ENCODE data around the gene ZNF487. TPM values are rescaled to one million over a fixed set of nuclear protein-coding genes. Genes with fewer than 3 reads are reported as not detected.

The ZNF487 gene
- total and polyA plus RNA-seq, 2 donors = 10.5 to 18.1 TPM

DNA sequence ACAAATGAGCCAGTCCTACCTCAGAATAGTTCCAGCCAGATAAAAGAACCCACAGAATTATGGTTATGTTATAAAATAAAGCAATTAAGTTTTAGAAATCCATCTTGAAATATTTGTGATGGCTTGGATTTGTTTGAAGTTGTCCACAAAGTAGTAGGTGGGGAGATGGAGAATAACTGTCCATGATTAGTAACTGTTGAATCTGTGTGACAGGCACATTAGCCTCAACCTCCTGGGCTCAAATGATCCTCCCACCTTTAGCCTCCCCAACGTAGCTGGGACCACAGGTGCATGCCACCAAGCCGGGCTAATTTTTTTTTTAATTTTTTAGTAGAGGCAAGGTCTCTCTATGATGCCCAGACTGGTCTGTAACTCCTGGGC is 38.0 kb upstream of the ZNF487 start:
- Histone ChIP-seq H3K4me3 (ENCODE audit: low read depth, low read length) (no peak overlapping the region), H3K27ac (ENCODE audit: low read depth) (no peak overlapping the region), H3K4me1 (ENCODE audit: insufficient read depth) (no peaks in the 10 kb centered on the region), H3K36me3 (ENCODE audit: insufficient read depth) (no peaks in the 10 kb centered on the region)
- no peak for DNase-seq (ENCODE audit: extremely low spot score)
- WGBS = 75% methylated on average over 2 of the region's 2 CpGs

DNA sequence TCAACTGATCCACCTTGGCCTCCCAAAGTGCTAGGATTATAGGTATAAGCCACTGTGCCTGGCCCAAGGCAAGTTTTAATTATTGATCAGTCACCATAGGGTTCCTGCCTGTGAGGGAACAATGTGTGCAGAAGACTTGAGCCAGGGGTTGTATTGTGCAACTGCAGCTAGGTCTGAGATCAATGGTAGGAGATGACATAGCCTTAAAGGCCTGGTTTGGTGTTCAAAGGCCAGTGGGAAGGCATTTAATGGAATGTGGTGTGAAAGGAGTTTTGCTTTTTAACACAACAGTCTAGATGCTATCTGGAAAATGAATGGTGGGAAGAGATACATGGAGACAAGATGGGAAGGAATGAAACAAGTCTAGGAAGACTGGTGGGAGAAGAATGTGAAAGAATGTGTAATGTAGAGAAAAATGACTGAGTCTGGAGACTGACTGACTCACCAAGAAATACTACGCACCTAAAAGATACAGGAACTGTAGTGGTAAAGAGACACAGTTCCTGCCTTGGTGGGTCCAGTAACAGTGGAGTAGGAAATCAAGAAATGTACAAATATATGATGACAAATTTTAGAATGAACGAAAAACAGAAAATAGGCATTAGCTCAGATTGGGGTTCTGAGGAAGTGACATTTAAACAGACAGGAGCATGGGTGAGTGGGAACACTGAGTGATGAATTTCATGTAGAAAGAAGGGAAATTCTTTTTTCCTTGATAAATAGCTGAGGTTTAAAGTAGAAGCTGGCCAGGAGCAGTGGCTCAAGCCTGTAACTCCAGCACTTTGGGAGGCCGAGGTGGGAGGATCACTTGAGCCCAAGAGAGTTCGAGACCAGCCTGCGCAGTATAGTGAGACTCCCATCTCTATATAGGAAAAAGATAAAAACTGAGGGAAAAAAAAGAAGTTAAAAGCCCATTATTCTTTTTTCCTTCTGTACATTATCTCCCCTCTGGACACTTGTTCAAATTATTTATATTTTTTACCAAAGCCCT is 37.3 kb upstream of the ZNF487 start:
- H3K4me3 ChIP-seq (ENCODE audit: low read depth, low read length) = no peak overlapping the region
- H3K4me1 ChIP-seq (ENCODE audit: insufficient read depth) = peaks cover 2% of the 10 kb centered on the region
- DNase-seq (ENCODE audit: extremely low spot score) = no peak
- H3K27ac ChIP-seq (ENCODE audit: low read depth) = peak overlapping the region; percentile 5
- 89% methylated on average over 5 of the region's 5 CpGs for WGBS
- H3K36me3 ChIP-seq (ENCODE audit: insufficient read depth) = no peaks in the 10 kb centered on the region

DNA sequence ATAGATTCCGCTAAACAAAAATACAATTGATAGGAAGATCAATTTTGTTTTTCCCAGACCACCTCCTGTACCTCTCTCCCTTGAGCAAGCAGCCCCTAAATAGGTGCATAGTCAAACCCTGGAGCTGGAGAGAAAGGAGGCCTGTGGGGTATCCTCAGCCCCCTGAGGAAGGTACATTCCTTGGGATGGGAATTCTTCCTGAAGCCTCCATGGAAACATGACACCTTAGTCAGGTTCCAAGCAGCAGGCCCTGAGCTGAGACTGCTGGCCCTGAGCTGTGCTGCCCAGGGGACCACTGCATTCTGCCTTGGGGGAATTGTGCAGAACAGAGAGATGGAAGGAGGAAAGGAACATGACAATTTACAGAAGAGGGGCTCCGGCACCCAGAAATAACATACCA is 35.3 kb upstream of the ZNF487 start:
- Histone ChIP-seq H3K4me3 (ENCODE audit: low read depth, low read length) (no peak overlapping the region), H3K4me1 (ENCODE audit: insufficient read depth) (peaks cover 4% of the 10 kb centered on the region), H3K27ac (ENCODE audit: low read depth) (no peak overlapping the region), H3K36me3 (ENCODE audit: insufficient read depth) (no peaks in the 10 kb centered on the region)
- DNase-seq (ENCODE audit: extremely low spot score) = no peak
- 93% methylated on average over 2 of the region's 2 CpGs for WGBS

DNA sequence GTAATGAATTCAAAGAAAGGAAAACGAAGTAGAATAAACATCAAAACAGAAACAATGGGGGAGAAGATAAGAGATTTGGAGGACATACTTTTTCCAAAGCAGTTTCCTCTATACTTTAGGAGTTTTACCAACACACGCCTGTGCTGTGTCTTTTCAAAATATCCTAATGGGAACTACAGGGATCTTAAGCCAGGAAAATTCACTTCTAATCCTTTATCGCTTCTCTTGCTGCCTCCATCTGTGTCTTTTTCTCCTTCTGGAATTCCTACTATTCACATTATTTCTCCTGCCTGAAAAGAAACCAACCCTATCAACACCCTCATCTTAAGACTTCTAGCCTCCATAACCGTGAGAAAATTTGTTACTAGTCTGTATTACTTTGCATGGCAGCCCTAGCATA is 34.7 kb upstream of the ZNF487 start:
- Histone ChIP-seq H3K27ac (ENCODE audit: low read depth) (no peak overlapping the region), H3K4me3 (ENCODE audit: low read depth, low read length) (no peak overlapping the region), H3K4me1 (ENCODE audit: insufficient read depth) (peaks cover 4% of the 10 kb centered on the region), H3K36me3 (ENCODE audit: insufficient read depth) (no peaks in the 10 kb centered on the region)
- WGBS = 58% methylated on average over 4 of the region's 4 CpGs
- DNase-seq (ENCODE audit: extremely low spot score) = no peak

DNA sequence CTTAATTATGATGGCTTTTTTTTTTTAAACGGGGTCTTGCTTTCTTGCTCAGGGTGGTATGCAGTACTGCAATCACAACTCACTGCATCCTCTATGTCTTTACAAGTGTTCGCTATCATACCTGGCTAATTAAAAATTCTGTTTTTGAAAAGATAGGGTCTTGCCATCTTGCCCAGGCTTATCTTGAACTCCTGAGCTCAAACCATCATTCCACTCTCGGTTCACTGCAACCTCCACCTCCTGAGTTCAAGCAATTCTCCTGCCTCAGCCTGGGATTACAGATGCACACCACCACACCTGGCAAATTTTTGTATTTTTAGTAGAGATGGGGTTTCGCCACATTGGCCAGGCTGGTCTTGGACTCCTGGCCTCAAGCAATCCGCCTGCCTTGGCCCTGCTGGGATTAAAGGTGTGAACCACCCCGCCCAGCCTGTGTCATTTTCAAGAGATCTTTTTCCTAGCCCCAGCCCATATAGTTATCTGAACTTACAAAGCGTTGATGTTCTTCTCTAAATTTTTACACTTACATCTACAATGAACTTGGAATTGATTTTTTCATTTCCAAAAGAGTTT is 33.9 kb upstream of the ZNF487 start:
- peaks cover 4% of the 10 kb centered on the region for H3K4me1 ChIP-seq (ENCODE audit: insufficient read depth)

DNA sequence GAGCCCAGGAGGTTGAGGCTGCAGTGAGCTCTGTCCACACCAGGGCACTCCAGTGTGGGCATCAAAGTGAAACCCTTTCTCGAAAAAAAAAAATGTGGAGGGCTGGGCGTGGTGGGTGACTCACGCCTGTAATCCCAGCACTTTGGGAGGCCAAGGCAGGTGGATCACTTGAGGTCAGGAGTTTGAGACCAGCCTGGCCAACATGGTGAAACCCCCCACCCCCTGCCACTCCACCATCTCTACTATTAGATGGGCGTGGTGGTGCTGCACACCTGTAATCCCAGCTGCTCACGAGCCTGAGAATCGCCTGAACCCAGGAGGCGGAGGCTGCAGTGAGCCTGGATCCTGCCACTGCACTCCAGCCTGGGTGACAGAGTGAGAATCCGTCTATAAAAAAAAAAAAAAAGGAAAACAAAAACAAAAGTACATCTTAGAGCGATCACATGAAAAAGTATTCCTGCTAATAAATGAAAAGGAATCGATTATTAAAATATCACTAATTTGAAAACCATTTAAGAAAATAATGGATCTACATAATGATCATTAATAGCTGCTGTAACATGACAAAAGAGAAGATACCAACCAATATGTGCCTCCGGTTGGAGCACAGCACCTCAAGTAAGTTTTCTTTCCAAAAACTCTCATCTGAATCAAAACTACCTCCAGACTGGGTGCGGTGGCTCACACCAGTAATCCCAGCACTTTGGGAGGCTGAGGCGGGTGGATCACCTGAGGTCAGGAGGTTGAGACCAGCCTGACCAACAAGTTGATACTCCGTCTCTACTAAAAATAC is 32.8 kb upstream of the ZNF487 start:
- WGBS = 77% methylated on average over 14 of the region's 14 CpGs
- no peaks in the 10 kb centered on the region for H3K36me3 ChIP-seq (ENCODE audit: insufficient read depth)
- DNase-seq (ENCODE audit: extremely low spot score) = no peak
- H3K4me3 ChIP-seq (ENCODE audit: low read depth, low read length) = no peak overlapping the region
- H3K4me1 ChIP-seq (ENCODE audit: insufficient read depth) = peaks cover 4% of the 10 kb centered on the region
- no peak overlapping the region for H3K27ac ChIP-seq (ENCODE audit: low read depth)

More for the DNA sequence above, 33.9 kb upstream of the ZNF487 start:
- DNase-seq (ENCODE audit: extremely low spot score) = no peak
- 85% methylated on average over 7 of the region's 7 CpGs for WGBS
- Histone ChIP-seq H3K27ac (ENCODE audit: low read depth) (no peak overlapping the region), H3K4me3 (ENCODE audit: low read depth, low read length) (no peak overlapping the region), H3K36me3 (ENCODE audit: insufficient read depth) (no peaks in the 10 kb centered on the region)

DNA sequence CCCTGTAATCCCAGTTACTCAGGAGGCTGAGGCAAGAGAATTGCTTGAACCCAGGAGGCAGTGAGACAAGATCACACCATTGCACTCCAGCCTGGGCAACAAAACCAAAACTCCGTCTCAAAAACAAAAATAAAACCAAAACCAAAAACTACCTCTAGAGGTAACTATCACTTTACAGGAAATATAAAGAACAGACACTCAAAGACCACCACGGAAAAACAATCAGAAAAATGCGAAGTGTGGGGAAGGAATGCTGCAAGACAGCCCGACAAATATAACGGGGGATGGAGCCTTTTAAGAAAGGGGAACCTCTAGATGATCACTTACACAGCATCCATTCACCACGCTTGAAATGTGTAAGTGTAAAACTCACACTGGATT is 32.2 kb upstream of the ZNF487 start:
- H3K27ac ChIP-seq (ENCODE audit: low read depth) = no peak overlapping the region
- 71% methylated on average over 6 of the region's 6 CpGs for WGBS
- peaks cover 4% of the 10 kb centered on the region for H3K4me1 ChIP-seq (ENCODE audit: insufficient read depth)
- no peak overlapping the region for H3K4me3 ChIP-seq (ENCODE audit: low read depth, low read length)
- no peak for DNase-seq (ENCODE audit: extremely low spot score)
- no peaks in the 10 kb centered on the region for H3K36me3 ChIP-seq (ENCODE audit: insufficient read depth)

DNA sequence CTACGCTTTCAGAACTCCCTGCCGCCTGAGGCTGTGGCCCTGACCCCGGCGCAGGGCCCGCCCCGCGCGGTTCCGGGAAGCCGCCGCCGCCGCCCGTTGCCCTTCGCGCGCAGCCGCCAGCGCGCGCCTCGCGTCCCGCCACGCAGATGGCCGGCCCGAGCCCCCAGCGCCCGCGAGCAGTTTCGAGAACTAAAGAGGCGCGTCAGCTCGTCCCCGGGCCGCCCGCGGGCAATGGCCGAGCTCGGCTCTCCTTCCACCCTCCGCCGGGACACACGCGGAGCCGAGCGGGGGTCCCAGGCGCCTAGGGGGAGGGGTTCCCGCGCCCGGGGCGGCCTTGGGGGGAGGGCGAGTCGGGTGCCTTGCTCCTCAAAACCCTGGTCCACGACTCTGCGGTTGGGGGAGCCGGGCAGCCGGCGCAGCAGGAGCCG is 29.7 kb upstream of the ZNF487 start:
- H3K4me3 ChIP-seq (ENCODE audit: low read depth, low read length) = peak overlapping the region; percentile 91
- under 1% methylated on average over 59 of the region's 59 CpGs for WGBS
- H3K36me3 ChIP-seq (ENCODE audit: insufficient read depth) = no peaks in the 10 kb centered on the region
- H3K4me1 ChIP-seq (ENCODE audit: insufficient read depth) = peaks cover 4% of the 10 kb centered on the region
- peak overlapping the region; percentile 100 for H3K27ac ChIP-seq (ENCODE audit: low read depth)
- no peak for DNase-seq (ENCODE audit: extremely low spot score)

DNA sequence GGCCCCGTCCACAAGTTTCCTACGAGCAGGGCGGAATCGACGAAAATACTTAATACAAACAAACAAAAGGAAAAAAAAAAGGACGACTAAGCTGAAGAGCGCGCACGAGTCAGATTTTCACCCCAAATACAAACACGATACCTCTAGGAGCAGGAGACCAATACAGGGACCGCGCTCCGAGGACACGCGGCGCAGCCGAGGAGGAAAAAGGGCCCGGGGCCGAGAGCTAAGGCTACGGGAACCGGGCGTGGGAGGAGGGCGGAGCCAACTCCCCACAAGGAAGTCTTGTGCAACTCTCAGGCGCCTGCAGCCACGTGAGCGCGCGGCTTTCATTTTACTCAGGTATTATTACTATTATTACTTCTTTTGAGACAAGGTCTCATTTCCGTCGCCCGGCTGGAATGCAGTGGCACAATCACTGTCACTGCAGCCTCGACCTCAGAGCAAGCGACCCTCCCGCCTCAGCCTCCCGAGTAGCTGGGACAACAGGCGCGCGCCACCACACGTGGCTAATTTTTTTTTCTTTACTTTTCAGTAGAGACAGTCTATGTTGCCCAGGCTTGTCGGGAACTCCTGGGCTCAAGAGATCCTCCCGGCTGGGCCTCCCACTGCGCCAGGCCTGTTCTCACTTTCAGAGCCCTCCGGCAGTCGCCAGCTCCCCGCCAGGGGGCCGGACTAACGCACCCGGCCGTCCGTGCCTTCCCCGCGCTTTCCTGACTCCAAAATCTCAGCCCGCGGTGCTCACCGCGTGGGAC is 29.2 kb upstream of the ZNF487 start:
- DNase-seq (ENCODE audit: extremely low spot score) = peak; percentile 74
- peak overlapping the region; percentile 91 for H3K4me3 ChIP-seq (ENCODE audit: low read depth, low read length)
- H3K4me1 ChIP-seq (ENCODE audit: insufficient read depth) = peaks cover 4% of the 10 kb centered on the region
- H3K27ac ChIP-seq (ENCODE audit: low read depth) = peak overlapping the region; percentile 100
- under 1% methylated on average over 56 of the region's 56 CpGs for WGBS
- H3K36me3 ChIP-seq (ENCODE audit: insufficient read depth) = no peaks in the 10 kb centered on the region

DNA sequence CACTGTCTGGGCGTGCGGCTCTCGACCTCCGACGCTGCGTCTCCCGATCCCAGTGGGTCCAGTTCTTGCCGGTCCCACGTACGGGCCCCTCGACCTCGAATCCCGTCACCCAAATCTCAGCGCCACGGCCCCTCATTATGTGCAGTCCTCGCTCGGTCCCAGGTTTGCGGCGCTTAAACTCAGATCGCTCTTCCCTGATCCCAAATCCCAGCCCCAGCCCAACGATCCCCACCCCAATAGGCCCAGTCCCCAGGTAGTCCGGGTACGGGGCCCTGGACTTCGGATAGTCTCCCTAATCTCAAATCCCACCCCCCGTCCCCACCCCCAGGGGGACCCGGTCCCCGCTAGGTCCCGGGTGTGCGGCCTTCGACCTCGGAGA is 28.6 kb upstream of the ZNF487 start:
- H3K4me1 ChIP-seq (ENCODE audit: insufficient read depth) = peaks cover 4% of the 10 kb centered on the region
- H3K27ac ChIP-seq (ENCODE audit: low read depth) = peak overlapping the region; percentile 100
- H3K36me3 ChIP-seq (ENCODE audit: insufficient read depth) = no peaks in the 10 kb centered on the region
- H3K4me3 ChIP-seq (ENCODE audit: low read depth, low read length) = peak overlapping the region; percentile 91
- no peak for DNase-seq (ENCODE audit: extremely low spot score)
- WGBS = under 1% methylated on average over 31 of the region's 31 CpGs

DNA sequence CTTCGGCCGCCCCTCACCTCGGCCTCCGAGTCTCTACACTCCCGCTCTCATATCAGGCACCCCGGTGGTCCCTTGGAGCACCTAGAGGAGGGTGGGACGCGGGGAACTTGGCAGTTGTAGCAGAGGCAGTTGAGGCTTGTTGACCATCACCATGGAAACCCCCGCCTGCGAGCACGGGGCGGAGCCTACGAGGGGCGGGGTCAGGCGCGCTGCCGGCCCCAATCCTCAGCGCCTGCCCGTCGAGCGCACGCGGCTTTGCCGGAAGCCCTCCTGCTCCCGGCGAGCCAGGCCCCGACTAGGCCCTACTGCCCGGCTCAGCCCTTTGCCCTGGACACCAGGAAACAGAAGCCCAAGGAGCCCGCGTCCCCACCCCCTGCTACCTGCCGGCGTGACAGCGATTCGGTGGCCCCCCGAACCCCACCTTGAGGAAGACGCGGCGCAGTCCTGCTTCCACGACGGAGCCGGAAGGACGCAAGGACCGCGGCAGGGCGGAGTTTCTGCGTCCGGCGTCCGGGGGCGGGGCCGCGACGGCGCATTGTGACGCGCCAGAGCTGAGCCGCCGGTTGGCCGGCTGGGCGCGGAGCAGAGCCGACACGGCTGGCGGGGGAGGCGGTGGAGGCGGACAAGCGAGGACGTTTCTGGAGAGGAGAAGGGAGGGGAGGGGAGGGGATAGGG is 28.1 kb upstream of the ZNF487 start, which contains the start of gene HNRNPF:
Gene HNRNPF, minus strand, starts transcription at position 477 of the 675 bp plus-strand sequence. CDS start 21,302 bp downstream, outside the sequence.
- peak within 1 kb of the TSS; percentile 100 for H3K27ac ChIP-seq (ENCODE audit: low read depth)
- H3K36me3 ChIP-seq (ENCODE audit: insufficient read depth) = no peaks in the 10 kb centered on the region
- DNase-seq (ENCODE audit: extremely low spot score) = peak; percentile 91
- WGBS = under 1% methylated on average over 68 of the region's 68 CpGs
- peak within 1 kb of the TSS; percentile 91 for H3K4me3 ChIP-seq (ENCODE audit: low read depth, low read length)
- peaks cover 4% of the 10 kb centered on the region for H3K4me1 ChIP-seq (ENCODE audit: insufficient read depth)

DNA sequence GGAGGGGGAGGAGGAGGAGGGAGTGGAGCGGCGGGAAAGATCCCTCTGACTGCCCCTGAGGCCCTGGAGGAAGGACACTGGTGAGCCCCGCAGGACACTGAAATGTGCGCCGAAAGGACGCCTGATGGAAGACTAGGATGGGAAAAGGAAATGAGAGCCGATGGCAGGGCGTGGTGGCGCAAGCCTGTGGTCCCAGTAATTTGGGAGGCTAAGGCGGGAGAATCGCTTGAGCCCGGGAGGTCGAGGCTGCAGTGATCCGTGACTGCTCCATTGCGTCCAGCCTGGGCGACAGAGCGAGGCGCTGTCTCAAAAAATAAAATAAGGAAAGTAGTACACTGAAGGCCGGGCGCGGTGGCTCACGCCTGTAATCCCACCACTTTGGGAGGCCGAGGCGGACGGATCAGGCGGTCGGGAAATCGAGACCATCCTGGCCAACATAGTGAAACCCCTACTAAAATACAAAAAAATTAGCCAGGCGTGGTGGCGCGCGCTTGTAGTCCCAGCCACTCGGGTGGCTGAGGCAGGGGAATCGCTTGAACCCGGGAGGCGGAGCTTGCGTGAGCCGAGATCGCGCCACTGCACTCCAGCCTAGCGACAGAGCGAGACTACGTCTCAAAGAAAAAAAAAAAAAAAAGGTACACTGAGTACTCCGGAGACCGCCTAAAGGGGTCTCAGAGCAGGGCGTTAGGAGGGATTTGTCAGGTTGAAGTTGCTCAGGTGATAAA is 27.4 kb upstream of the ZNF487 start:
- 5% methylated on average over 46 of the region's 46 CpGs for WGBS
- peaks cover 2% of the 10 kb centered on the region for H3K4me1 ChIP-seq (ENCODE audit: insufficient read depth)
- peak overlapping the region; percentile 80 for H3K27ac ChIP-seq (ENCODE audit: low read depth)
- H3K36me3 ChIP-seq (ENCODE audit: insufficient read depth) = no peaks in the 10 kb centered on the region
- peak overlapping the region; percentile 91 for H3K4me3 ChIP-seq (ENCODE audit: low read depth, low read length)
- DNase-seq (ENCODE audit: extremely low spot score) = no peak
